GDM1 (cell line): ENCODE data around the gene GHR.
"Not testable (repeated sequence)": the region's sequence is repeated elsewhere in the genome, so short reads cannot be mapped to it uniquely, and the experiment has no call there.

ENCODE experiments used
- DNase-seq: peaks from one replicate; lab custom pipeline; 2025; lab: John Stamatoyannopoulos, UW

GHR gene

DNA sequence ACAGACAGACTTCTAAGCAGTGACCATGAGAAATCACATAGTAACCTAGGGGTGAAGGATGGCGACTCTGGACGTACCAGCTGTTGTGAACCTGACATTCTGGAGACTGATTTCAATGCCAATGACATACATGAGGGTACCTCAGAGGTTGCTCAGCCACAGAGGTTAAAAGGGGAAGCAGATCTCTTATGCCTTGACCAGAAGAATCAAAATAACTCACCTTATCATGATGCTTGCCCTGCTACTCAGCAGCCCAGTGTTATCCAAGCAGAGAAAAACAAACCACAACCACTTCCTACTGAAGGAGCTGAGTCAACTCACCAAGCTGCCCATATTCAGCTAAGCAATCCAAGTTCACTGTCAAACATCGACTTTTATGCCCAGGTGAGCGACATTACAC is 295.4 kb downstream of the GHR start:
- no peak for DNase-seq

DNA sequence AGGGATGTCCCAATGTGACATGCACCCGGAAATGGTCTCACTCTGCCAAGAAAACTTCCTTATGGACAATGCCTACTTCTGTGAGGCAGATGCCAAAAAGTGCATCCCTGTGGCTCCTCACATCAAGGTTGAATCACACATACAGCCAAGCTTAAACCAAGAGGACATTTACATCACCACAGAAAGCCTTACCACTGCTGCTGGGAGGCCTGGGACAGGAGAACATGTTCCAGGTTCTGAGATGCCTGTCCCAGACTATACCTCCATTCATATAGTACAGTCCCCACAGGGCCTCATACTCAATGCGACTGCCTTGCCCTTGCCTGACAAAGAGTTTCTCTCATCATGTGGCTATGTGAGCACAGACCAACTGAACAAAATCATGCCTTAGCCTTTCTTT is 295.8 kb downstream of the GHR start:
- DNase-seq: no peak

DNA sequence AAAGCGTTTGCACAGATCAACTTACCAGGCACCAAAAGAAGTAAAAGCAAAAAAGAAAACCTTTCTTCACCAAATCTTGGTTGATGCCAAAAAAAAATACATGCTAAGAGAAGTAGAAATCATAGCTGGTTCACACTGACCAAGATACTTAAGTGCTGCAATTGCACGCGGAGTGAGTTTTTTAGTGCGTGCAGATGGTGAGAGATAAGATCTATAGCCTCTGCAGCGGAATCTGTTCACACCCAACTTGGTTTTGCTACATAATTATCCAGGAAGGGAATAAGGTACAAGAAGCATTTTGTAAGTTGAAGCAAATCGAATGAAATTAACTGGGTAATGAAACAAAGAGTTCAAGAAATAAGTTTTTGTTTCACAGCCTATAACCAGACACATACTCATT is 297.0 kb downstream of the GHR start:
- no peak for DNase-seq

DNA sequence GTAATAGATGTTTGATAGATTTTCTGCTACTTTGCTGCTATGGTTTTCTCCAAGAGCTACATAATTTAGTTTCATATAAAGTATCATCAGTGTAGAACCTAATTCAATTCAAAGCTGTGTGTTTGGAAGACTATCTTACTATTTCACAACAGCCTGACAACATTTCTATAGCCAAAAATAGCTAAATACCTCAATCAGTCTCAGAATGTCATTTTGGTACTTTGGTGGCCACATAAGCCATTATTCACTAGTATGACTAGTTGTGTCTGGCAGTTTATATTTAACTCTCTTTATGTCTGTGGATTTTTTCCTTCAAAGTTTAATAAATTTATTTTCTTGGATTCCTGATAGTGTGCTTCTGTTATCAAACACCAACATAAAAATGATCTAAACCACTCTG is 298.2 kb downstream of the GHR start:
- no peak for DNase-seq

DNA sequence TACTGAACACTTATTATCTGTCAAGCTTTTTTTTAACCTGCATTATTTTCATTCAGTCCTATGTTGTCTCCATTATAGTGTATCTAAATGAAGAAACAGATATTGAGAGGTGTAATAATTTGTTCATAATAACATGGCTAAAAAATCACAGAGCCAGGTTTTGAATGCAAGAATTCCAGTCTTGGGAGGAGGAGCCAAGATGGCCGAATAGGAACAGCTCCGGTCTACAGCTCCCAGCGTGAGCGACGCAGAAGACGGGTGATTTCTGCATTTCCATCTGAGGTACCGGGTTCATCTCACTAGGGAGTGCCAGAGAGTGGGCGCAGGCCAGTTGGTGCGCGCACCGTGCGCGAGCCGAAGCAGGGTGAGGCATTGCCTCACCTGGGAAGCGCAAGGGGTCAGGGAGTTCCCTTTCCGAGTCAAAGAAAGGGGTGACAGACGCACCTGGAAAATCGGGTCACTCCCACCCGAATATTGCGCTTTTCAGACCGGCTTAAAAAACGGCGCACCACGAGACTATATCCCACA is 311.4 kb downstream of the GHR start:
- DNase-seq: not testable (repeated sequence)

DNA sequence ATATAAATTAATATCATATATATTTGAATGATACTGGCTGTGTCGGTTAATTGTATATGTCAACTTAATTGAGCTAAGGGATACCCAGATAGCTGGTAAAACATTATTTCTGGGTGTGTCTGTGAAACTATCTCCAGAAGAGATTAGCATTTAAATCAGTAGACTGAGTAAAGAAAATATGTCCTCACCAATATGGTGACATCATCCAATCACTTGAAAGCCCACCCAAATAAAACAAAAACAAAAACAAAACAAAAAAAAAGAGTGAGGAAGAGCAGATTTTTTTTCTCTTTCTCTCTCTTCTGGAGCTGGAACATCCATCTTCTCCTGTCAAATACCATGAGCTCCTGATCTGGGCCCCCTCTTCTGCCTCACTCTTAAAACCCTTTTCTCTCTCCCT is 317.7 kb downstream of the GHR start:
- DNase-seq: no peak

DNA sequence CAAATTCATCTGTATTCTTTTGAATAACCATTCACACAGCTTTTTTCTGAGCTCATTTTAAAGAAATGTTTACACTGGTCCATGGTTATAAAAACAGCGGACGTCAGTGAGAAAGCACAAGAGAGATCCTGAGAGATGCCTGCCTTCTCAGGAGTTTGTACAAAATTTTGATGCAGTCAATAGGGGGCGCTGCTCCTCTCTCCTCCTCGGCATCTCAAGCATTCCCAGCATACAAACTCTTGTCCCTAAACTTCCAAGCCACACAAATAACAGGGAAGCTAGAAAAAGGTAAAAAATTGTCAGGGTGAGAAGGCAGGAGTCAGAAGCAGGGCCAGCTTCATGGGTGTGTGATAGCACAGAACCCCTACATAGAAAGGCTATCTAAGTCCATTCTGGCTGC is 322.2 kb downstream of the GHR start:
- no peak for DNase-seq

DNA sequence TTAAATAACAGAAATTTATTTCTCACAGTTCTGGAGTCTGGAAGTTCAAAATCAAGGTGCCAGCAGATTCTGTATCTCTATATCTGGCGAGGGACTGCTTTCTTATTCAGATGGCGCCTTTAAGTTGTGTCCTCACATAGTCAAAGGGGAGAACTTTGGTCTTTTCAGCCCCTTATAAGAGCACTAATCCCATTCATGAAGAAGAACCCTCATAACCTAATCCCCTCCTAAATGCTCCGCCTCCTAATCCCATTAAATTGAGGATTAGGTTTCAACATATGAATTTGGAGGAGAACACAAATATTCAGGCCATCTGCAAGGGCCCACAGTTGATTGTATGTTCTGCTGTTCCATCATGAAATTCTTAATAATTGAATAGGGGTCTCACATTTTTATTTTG is 322.6 kb downstream of the GHR start:
- no peak for DNase-seq

DNA sequence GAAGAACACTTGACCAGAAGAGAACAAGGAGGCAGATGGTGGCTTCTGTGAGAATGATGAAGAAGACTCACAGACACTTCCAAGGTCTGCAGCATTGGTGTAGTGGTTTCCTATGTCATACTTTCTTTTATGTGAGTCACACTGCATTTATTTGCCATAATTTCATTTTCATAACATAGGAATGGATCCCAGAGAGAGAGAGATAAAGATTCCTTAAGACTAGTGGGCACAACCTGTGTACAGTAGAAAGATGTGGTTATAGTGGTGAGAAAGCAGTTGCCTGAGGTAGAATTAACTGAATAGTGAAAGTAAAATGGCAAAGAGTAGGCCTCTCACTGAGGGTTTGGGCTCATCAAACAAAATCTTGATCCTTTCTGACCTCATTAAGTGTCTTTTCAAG is 325.8 kb downstream of the GHR start:
- DNase-seq: no peak

DNA sequence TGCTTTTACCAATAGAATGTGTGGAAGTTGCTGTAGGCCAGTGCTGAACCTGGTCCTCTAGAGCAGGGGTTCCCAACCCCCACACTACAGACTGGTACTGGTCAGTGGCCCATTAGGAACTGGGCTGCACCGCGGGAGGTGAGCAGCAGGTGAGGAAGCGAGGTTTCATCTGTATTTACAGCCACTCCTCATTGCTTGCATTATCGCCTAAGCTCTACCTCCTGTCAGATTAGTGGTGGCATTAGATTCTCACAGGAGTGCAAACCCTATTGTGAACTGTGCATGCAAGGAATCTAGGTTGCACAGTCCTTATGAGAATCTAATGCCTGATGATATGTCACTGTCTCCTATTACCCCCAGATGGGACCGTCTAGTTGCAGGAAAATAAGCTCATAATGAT is 327.3 kb downstream of the GHR start:
- no peak for DNase-seq

DNA sequence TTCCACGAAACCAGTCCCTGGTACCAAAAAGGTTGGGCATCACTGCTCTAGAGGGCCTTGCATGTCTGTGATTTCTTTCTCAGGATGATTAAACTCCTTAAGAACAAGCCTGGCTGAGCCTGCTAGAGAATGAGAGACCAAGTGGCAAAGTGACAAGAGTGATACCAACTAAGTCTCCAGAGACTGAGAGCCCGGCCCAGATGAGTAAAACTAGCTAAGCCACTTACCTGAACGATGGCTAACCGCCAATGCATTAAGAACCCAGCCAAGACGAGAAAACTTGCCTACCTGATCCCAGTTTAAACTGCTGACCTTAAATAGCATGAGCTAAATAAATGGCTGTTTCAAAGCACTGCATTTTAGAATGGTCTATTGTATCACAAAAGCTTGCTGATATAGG is 327.8 kb downstream of the GHR start:
- no peak for DNase-seq

DNA sequence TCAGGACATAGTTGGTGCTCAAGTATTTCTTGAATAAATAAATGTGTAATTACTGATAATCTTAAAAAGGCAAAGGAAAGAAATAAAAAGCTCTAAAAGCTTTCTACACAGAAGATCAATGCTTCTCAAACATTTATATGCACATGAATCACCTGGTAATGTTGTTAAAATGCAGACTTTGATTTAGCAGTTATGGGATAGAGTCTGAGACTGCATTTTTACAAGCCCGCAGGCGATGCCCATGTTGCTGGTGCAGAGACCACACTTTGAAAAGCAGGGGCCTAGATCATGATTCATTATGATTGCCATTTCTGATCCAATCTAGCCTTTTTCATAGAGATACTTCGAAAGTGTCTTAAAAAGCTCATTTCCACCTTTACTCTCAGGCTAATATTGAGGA is 329.9 kb downstream of the GHR start:
- no peak for DNase-seq

DNA sequence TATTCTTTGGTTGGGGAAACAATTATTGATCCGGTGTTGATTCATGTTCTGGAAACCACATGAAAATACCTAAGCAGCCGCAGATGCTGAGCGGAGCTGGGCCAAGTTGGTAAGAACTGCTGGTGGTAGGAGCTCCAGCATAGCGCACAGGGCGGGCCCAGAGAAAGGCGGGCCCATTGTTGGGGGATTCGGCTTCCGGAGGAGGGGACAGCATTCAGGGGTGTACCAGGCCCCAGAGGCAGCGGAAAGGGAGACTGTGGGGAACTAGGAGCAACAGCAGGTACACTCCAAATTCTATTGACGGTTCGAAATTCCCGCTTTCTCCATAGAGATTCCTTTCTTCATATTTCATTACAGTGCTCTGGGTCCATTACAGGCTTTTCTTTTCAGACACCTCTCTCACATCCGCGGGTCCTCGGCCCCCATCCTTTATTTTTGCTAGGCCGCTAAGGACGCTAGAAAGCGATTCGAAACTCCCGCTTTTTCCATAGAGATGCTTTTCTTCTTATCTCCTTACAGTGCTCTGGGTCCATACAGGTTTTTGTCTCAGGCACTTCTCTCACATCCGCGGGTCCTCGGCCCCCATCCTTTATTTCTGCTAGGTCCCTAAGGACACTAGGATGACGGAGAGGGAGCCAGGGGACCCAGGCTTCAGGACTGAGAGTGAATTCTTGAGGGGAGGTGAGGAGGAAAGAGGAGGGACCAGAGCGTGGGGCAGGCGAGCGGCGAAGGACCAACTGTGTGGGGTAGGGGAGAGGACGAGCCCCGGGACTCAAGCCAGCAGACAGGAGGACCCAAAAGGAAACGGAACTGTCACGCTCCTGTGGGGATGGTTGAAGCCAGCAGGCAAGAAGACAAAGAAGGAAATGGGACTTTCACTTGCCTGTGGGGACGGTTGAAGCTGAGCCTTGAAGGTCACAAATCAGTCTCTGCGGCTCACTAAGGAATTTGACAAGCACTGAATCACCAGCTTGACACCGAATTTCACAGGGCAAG is 333.7 kb downstream of the GHR start, which contains the start of gene CCDC152:
Gene CCDC152 (plus strand): TSS at position 213 of the 996 bp plus-strand sequence. CDS start 2,304 bp downstream, outside the sequence.
- no peak for DNase-seq

DNA sequence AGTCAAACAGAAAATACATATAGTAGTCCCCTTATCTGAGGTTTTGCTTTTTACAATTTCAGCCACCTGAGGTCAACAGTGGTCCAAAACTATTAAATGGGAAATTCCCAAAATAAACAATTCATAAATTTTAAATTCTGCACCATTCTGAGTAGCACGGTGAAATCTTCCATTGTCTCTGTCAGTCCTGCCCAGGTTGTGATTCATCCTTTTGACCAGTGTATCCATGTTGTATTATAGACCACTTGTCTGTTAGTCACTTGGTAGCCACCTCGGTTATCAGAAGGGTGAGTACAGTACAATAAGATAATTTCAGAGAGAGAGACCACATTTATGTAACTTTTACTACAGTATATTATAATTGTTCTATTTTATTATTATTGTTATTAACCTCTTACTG is 336.2 kb downstream of the GHR start:
- DNase-seq: no peak

DNA sequence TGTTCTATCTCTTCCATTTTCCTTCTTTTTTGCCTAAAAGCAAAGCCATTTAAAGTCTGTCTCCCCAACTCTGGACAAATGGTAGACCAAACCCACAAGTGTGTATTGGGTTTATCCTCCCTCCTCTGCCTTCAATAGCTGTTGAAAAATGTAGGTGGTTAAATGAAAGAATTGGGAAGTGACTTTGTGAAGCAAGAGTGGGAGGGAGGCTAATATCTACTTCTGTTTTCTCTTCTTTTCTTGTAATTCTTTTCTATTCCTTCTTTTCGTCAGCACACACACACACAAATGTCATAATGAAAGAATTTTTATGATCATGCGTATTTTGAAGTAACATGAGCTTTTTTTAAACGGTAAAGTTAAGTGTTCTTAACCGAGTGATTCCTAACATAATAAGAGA is 337.2 kb downstream of the GHR start:
- no peak for DNase-seq

DNA sequence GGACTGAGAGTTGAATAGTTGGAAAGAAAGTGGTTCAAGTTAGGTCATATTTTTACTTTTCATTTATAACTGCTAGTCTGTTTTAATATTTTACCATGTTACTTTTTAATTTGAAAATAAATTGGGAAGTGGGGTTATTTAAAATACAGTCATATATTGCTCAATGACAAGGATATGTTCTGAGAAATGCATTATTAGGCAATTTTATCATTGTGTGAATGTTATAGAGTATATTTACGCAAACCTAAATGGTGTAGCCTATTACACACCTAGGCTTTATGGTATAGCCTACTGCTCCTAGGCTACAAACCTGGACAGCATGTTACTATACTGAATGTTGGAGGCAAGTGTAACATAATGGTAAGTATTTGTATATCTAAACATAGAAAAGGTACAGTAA is 338.6 kb downstream of the GHR start:
- no peak for DNase-seq

DNA sequence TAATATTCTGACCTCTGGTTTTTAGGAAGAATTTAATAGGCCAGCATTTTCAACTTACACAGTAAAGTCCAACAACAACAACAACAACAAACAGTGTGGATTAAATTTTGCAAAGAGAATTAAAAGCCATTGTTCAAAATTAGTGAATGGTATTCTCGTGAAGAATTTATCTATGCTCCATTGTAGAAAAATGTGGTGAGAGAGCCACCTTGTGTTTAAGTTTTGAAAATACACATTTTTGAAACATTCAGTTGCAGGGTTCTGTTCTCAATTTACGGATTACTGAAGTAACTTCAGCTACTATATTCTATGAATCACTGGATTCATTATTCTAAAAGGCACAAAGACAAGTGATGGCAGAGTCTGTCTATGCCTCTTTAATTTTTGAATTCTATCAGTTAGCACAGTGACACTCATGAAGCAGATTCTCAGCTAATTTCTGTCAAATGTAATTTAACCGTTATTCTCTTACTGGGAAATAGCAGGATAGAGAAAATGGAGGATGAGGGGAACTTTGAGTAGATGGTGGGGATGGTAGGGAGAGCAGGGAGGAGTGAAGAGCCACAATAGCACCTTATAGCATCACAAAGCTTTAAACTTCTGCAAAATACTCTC is 344.4 kb downstream of the GHR start:
- no peak for DNase-seq

DNA sequence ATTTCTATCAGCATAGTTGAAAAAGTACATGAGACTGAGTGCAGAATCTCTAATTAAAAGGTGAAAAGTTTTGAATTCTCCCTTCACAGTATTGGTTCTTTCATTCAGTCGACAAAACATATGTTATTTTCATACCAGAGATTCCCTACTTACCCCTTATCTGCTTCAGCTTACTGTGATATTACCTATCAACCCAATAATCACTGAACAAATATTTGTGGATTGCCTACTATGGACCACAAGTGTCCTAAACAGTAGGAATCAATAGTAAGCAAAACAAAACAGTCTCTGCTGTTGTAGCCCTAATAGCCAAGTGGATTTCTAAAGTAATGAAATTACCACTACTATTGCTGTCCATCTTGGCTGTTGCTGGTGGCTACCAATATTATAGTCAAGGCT is 344.9 kb downstream of the GHR start:
- DNase-seq: no peak

DNA sequence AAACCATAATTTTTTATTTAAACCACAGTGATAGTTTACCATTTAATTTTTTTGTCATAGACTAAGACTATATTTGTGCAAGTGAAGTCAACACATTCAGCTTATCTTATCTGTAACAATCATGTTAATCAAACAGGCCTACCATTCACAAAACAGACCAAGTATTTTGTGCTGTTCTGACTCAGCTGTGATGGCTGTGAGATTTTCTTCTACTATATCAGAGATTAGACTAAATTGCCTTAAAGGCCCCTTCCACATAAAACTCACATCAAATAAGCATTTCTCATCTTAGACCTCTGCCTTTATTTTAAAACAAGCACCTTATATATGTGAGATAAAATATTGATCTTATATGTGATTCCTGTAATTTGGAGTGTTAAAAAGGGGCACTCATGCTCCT is 346.8 kb downstream of the GHR start:
- no peak for DNase-seq
